ENCODE measurements around the gene CTCF.

The CTCF gene

GRCh38 chr16:67679935-67680897, 117.9 kb downstream of the CTCF start:
- no peak for DNase-seq (ENCODE audit: low read depth)

- DNase-seq (ENCODE audit: low read depth): peak; percentile 22
Observed at GRCh38 chr16:67683767-67684166, 121.4 kb downstream of the CTCF start.

- no peak for DNase-seq (ENCODE audit: low read depth)
Observed at GRCh38 chr16:67685388-67686112, 123.2 kb downstream of the CTCF start.
